Activated T-cell treated with anti-CD3 and anti-CD28 coated beads, Interleukin-2, amount 50 U/mL, for 1 hour (primary cell): ENCODE data around the gene TMEM9.

Experiments used
- DNase-seq: peaks from one replicate; pipeline ENCODE4 v3.0.0-alpha.2; 2020

The TMEM9 gene

GRCh38 chr1:201144701-201145100 is 9.6 kb downstream of the TMEM9 start:
- no peak for DNase-seq

GRCh38 chr1:201143726-201144635 is 10.3 kb downstream of the TMEM9 start:
- DNase-seq = no peak

- no peak for DNase-seq
Observed at GRCh38 chr1:201142849-201143725, 11.2 kb downstream of the TMEM9 start.

- DNase-seq = no peak
Observed at GRCh38 chr1:201142011-201142848, 12.0 kb downstream of the TMEM9 start.

GRCh38 chr1:201141418-201141817 is 12.9 kb downstream of the TMEM9 start:
- no peak for DNase-seq

GRCh38 chr1:201140941-201141260 is 13.4 kb downstream of the TMEM9 start:
- DNase-seq = no peak

GRCh38 chr1:201140235-201140940 is 13.9 kb downstream of the TMEM9 start:
- no peak for DNase-seq

- DNase-seq = no peak
Observed at GRCh38 chr1:201139756-201140155, 14.5 kb downstream of the TMEM9 start.

GRCh38 chr1:201139306-201139705 is 15.0 kb downstream of the TMEM9 start:
- DNase-seq = no peak

GRCh38 chr1:201138311-201138840 is 15.9 kb downstream of the TMEM9 start:
- no peak for DNase-seq

- no peak for DNase-seq
Observed at GRCh38 chr1:201137579-201138310, 16.5 kb downstream of the TMEM9 start.

- no peak for DNase-seq
Observed at GRCh38 chr1:201137024-201137392, 17.3 kb downstream of the TMEM9 start.

- no peak for DNase-seq
Observed at GRCh38 chr1:201136355-201137023, 17.8 kb downstream of the TMEM9 start.

GRCh38 chr1:201134405-201134804 is 19.9 kb downstream of the TMEM9 start:
- DNase-seq = no peak

- no peak for DNase-seq
Observed at GRCh38 chr1:201131398-201131797, 22.9 kb downstream of the TMEM9 start.

GRCh38 chr1:201128962-201129361 is 25.3 kb downstream of the TMEM9 start:
- DNase-seq = no peak

- DNase-seq = no peak
Observed at GRCh38 chr1:201128476-201128875, 25.8 kb downstream of the TMEM9 start.

GRCh38 chr1:201127755-201128455 is 26.4 kb downstream of the TMEM9 start:
- no peak for DNase-seq

GRCh38 chr1:201126832-201127754 is 27.2 kb downstream of the TMEM9 start, which contains the start of gene ASCL5:
Gene ASCL5 (minus strand): TSS chr1:201127184. CDS start chr1:201115372, 11,812 bp downstream.
- no peak for DNase-seq
